ENCODE results near the gene MC2R. TPM values are rescaled to one million over a fixed set of nuclear protein-coding genes. Genes with fewer than 3 reads are reported as not detected.

MC2R gene
- total RNA-seq, 1 experiment from 2014 or later: not detected

- Mint-ChIP-seq H3K27me3 (ENCODE audit: unreplicated experiment) (peaks cover 68% of the 10 kb centered on the region), H3K4me1 (ENCODE audit: low read depth, unreplicated experiment) (no peaks in the 10 kb centered on the region), H3K36me3 (ENCODE audit: insufficient read depth, unreplicated experiment) (no peaks in the 10 kb centered on the region), H3K4me3 (ENCODE audit: low read depth, unreplicated experiment) (no peak overlapping the region), H3K9me3 (ENCODE audit: low read depth, unreplicated experiment) (peaks cover 4% of the 10 kb centered on the region), H3K27ac (ENCODE audit: unreplicated experiment) (no peak overlapping the region)
- no peak for TF ChIP-seq CTCF (IDR thresholded peaks at IDR 0.05; ENCODE audit: unreplicated experiment)
- no TSS peak for BruUV-seq (replicated peaks)
- CTCF ChIA-PET: no interaction called here
- no peak for DNase-seq
- intact Hi-C loops (cut with micrococcal nuclease; ENCODE audit: unreplicated experiment): no loop called here
Observed at GRCh38 chr18:13923221-13923620, 7.9 kb upstream of the MC2R start.

GRCh38 chr18:13918898-13919297, 3.6 kb upstream of the MC2R start:
- no peak overlapping the region for H3K4me3 Mint-ChIP-seq (ENCODE audit: low read depth, unreplicated experiment)
- H3K36me3 Mint-ChIP-seq (ENCODE audit: insufficient read depth, unreplicated experiment): no peaks in the 10 kb centered on the region
- TF ChIP-seq CTCF (IDR thresholded peaks at IDR 0.05; ENCODE audit: unreplicated experiment): no peak
- H3K4me1 Mint-ChIP-seq (ENCODE audit: low read depth, unreplicated experiment): no peaks in the 10 kb centered on the region
- intact Hi-C loops (cut with micrococcal nuclease; ENCODE audit: unreplicated experiment): no loop called here
- no peak overlapping the region for H3K27ac Mint-ChIP-seq (ENCODE audit: unreplicated experiment)
- BruUV-seq (replicated peaks): no TSS peak
- CTCF ChIA-PET: no interaction called here
- H3K9me3 Mint-ChIP-seq (ENCODE audit: low read depth, unreplicated experiment): no peaks in the 10 kb centered on the region
- peaks cover 71% of the 10 kb centered on the region for H3K27me3 Mint-ChIP-seq (ENCODE audit: unreplicated experiment)
- no peak for DNase-seq

- intact Hi-C loops (cut with micrococcal nuclease; ENCODE audit: unreplicated experiment): no loop called here
- Mint-ChIP-seq H3K4me1 (ENCODE audit: low read depth, unreplicated experiment) (no peaks in the 10 kb centered on the region), H3K4me3 (ENCODE audit: low read depth, unreplicated experiment) (no peak overlapping the region), H3K27me3 (ENCODE audit: unreplicated experiment) (peaks cover 74% of the 10 kb centered on the region), H3K27ac (ENCODE audit: unreplicated experiment) (no peak overlapping the region), H3K9me3 (ENCODE audit: low read depth, unreplicated experiment) (no peaks in the 10 kb centered on the region), H3K36me3 (ENCODE audit: insufficient read depth, unreplicated experiment) (no peaks in the 10 kb centered on the region)
- no peak for DNase-seq
- CTCF ChIA-PET: no interaction called here
- BruUV-seq (replicated peaks): no TSS peak
- no peak for TF ChIP-seq CTCF (IDR thresholded peaks at IDR 0.05; ENCODE audit: unreplicated experiment)
Observed at GRCh38 chr18:13917401-13917800, 2.1 kb upstream of the MC2R start.

- intact Hi-C loops (cut with micrococcal nuclease; ENCODE audit: unreplicated experiment): no loop called here
- DNase-seq: no peak
- H3K4me3 Mint-ChIP-seq (ENCODE audit: low read depth, unreplicated experiment): no peak overlapping the region
- TF ChIP-seq CTCF (IDR thresholded peaks at IDR 0.05; ENCODE audit: unreplicated experiment): no peak
- no peaks in the 10 kb centered on the region for H3K36me3 Mint-ChIP-seq (ENCODE audit: insufficient read depth, unreplicated experiment)
- BruUV-seq (replicated peaks): no TSS peak
- CTCF ChIA-PET: no interaction called here
- H3K27me3 Mint-ChIP-seq (ENCODE audit: unreplicated experiment): peaks cover 71% of the 10 kb centered on the region
- no peaks in the 10 kb centered on the region for H3K4me1 Mint-ChIP-seq (ENCODE audit: low read depth, unreplicated experiment)
- no peaks in the 10 kb centered on the region for H3K9me3 Mint-ChIP-seq (ENCODE audit: low read depth, unreplicated experiment)
- H3K27ac Mint-ChIP-seq (ENCODE audit: unreplicated experiment): no peak overlapping the region
Observed at GRCh38 chr18:13916559-13916958, 1.2 kb upstream of the MC2R start.
